ENCODE data around the gene FAM81B.
"Not testable (repeated sequence)": the region's sequence is repeated elsewhere in the genome, so short reads cannot be mapped to it uniquely, and the experiment has no call there.

Gene FAM81B

GRCh38 chr5:95390812-95391492, at the start of gene FAM81B:
FAM81B (plus strand) TSS chr5:95391366; CDS start chr5:95391390, 24 bp downstream.
- no peak for DNase-seq (ENCODE audit: low read depth in 2 of 2)

- DNase-seq (ENCODE audit: low read depth in 2 of 2): not testable (repeated sequence)
These were observed 49.7 kb upstream of the FAM81B start for GRCh38 chr5:95341444-95341843.

- no peak for DNase-seq (ENCODE audit: low read depth in 2 of 2)
These were observed 43.6 kb upstream of the FAM81B start for GRCh38 chr5:95347506-95348120.

- no peak for DNase-seq (ENCODE audit: low read depth in 2 of 2)
These were observed 40.5 kb upstream of the FAM81B start for GRCh38 chr5:95350631-95351030.

GRCh38 chr5:95352691-95353090, 38.5 kb upstream of the FAM81B start:
- no peak for DNase-seq (ENCODE audit: low read depth in 2 of 2)

- DNase-seq (ENCODE audit: low read depth in 2 of 2): no peak
These were observed 32.8 kb upstream of the FAM81B start for GRCh38 chr5:95358320-95358719.

GRCh38 chr5:95358848-95359247, 32.3 kb upstream of the FAM81B start:
- DNase-seq (ENCODE audit: low read depth in 2 of 2): no peak

GRCh38 chr5:95360667-95361066, 30.5 kb upstream of the FAM81B start:
- DNase-seq (ENCODE audit: low read depth in 2 of 2): not testable (repeated sequence)

GRCh38 chr5:95365302-95366095, 25.7 kb upstream of the FAM81B start:
- no peak for DNase-seq (ENCODE audit: low read depth in 2 of 2)

GRCh38 chr5:95369782-95370181, 21.4 kb upstream of the FAM81B start:
- no peak for DNase-seq (ENCODE audit: low read depth in 2 of 2)

GRCh38 chr5:95374061-95374460, 17.1 kb upstream of the FAM81B start:
- DNase-seq (ENCODE audit: low read depth in 2 of 2): no peak

GRCh38 chr5:95375591-95375990, 15.6 kb upstream of the FAM81B start:
- DNase-seq (ENCODE audit: low read depth in 2 of 2): no peak

GRCh38 chr5:95379133-95379532, 12.0 kb upstream of the FAM81B start:
- no peak for DNase-seq (ENCODE audit: low read depth in 2 of 2)

- DNase-seq (ENCODE audit: low read depth in 2 of 2): no peak
These were observed 11.0 kb upstream of the FAM81B start for GRCh38 chr5:95380103-95380628.

GRCh38 chr5:95382801-95383200, 8.4 kb upstream of the FAM81B start:
- no peak for DNase-seq (ENCODE audit: low read depth in 2 of 2)

GRCh38 chr5:95384485-95385213, 6.5 kb upstream of the FAM81B start:
- DNase-seq (ENCODE audit: low read depth in 2 of 2): no peak

GRCh38 chr5:95385334-95385733, 5.8 kb upstream of the FAM81B start:
- DNase-seq (ENCODE audit: low read depth in 2 of 2): no peak

- DNase-seq (ENCODE audit: low read depth in 2 of 2): not testable (repeated sequence)
These were observed 799 bp downstream of the FAM81B start for GRCh38 chr5:95391965-95392364.

GRCh38 chr5:95392593-95393182, 1.5 kb downstream of the FAM81B start:
- no peak for DNase-seq (ENCODE audit: low read depth in 2 of 2)

- DNase-seq (ENCODE audit: low read depth in 2 of 2): no peak
These were observed 2.1 kb downstream of the FAM81B start for GRCh38 chr5:95393279-95393678.

GRCh38 chr5:95398989-95399388, 7.8 kb downstream of the FAM81B start:
- DNase-seq (ENCODE audit: low read depth in 2 of 2): no peak

Measured in stimulated activated CD8-positive, alpha-beta memory T cell treated with anti-CD3 and anti-CD28 coated beads, Interleukin-7, amount 100 ng/mL, for 4 hours (primary cell).